ENCODE data around the gene NAALADL2. TPM values are rescaled to one million over a fixed set of nuclear protein-coding genes. Genes with fewer than 3 reads are reported as not detected.

The NAALADL2 gene
- total RNA-seq, 1 donor from 2014 or later, result 11.5 TPM

- H3K9me3 Mint-ChIP-seq, result no peaks in the 10 kb centered on the region
- TF ChIP-seq EZH2phosphoT487 (IDR thresholded peaks at IDR 0.05), result no peak
- no peak for TF ChIP-seq CTCF (IDR thresholded peaks at IDR 0.05)
- no peak for TF ChIP-seq EZH2 (IDR thresholded peaks at IDR 0.05)
- H3K4me1 Mint-ChIP-seq, result peaks cover 9% of the 10 kb centered on the region
- no peak overlapping the region for H3K4me2 ChIP-seq
- DNase-seq (ENCODE audit: low spot score), result peak; percentile 7
- no peaks in the 10 kb centered on the region for H4K20me1 ChIP-seq (ENCODE audit: low read depth)
- H3K9ac ChIP-seq, result no peak overlapping the region
- H3K79me2 ChIP-seq (ENCODE audit: low read depth), result no peaks in the 10 kb centered on the region
- H3K36me3 Mint-ChIP-seq, result no peaks in the 10 kb centered on the region
- no peaks in the 10 kb centered on the region for H3F3A ChIP-seq (ENCODE audit: low read depth)
- H3K4me3 Mint-ChIP-seq, result no peak overlapping the region
- no peaks in the 10 kb centered on the region for H3K9me3 ChIP-seq (ENCODE audit: low read depth)
- peaks cover 2% of the 10 kb centered on the region for H3K27me3 Mint-ChIP-seq (ENCODE audit: insufficient read depth, low read depth)
- H2AFZ ChIP-seq (replicated peaks), result peak overlapping the region; percentile 87
- no peaks in the 10 kb centered on the region for H3K36me3 ChIP-seq
- H3K4me3 ChIP-seq, result no peak overlapping the region
- H3K4me1 ChIP-seq, result no peaks in the 10 kb centered on the region
- no peak overlapping the region for H3K27ac Mint-ChIP-seq
- no peak overlapping the region for H3K27ac ChIP-seq
- H3K27me3 ChIP-seq, result no peaks in the 10 kb centered on the region
These were observed 479.8 kb downstream of the NAALADL2 start for GRCh38 chr3:175338775-175339535.

- H3K4me3 Mint-ChIP-seq, result no peak overlapping the region
- Histone ChIP-seq H3K27me3 (no peaks in the 10 kb centered on the region), H2AFZ (replicated peaks) (no peak overlapping the region), H3K9ac (no peak overlapping the region), H3K27ac (no peak overlapping the region), H3K4me2 (no peak overlapping the region), H3K4me1 (no peaks in the 10 kb centered on the region), H4K20me1 (ENCODE audit: low read depth) (no peaks in the 10 kb centered on the region), H3K36me3 (no peaks in the 10 kb centered on the region), H3K9me3 (ENCODE audit: low read depth) (no peaks in the 10 kb centered on the region), H3F3A (ENCODE audit: low read depth) (no peaks in the 10 kb centered on the region), H3K79me2 (ENCODE audit: low read depth) (no peaks in the 10 kb centered on the region), H3K4me3 (no peak overlapping the region)
- peaks cover 2% of the 10 kb centered on the region for H3K27me3 Mint-ChIP-seq (ENCODE audit: insufficient read depth, low read depth)
- TF ChIP-seq EZH2 (IDR thresholded peaks at IDR 0.05), result no peak
- no peak for TF ChIP-seq EZH2phosphoT487 (IDR thresholded peaks at IDR 0.05)
- TF ChIP-seq CTCF (IDR thresholded peaks at IDR 0.05), result no peak
- H3K36me3 Mint-ChIP-seq, result no peaks in the 10 kb centered on the region
- H3K9me3 Mint-ChIP-seq, result no peaks in the 10 kb centered on the region
- H3K27ac Mint-ChIP-seq, result no peak overlapping the region
- H3K4me1 Mint-ChIP-seq, result peaks cover 9% of the 10 kb centered on the region
- DNase-seq (ENCODE audit: low spot score), result no peak
These were observed 481.3 kb downstream of the NAALADL2 start for GRCh38 chr3:175340338-175341015.

GRCh38 chr3:175342196-175342595 lies 483.1 kb downstream of the NAALADL2 start:
- no peaks in the 10 kb centered on the region for H3K27me3 ChIP-seq
- no peak overlapping the region for H3K9ac ChIP-seq
- H3F3A ChIP-seq (ENCODE audit: low read depth), result no peaks in the 10 kb centered on the region
- no peak for TF ChIP-seq CTCF (IDR thresholded peaks at IDR 0.05)
- TF ChIP-seq EZH2 (IDR thresholded peaks at IDR 0.05), result no peak
- no peak for TF ChIP-seq EZH2phosphoT487 (IDR thresholded peaks at IDR 0.05)
- no peaks in the 10 kb centered on the region for H3K79me2 ChIP-seq (ENCODE audit: low read depth)
- H3K4me2 ChIP-seq, result no peak overlapping the region
- Mint-ChIP-seq H3K9me3 (no peaks in the 10 kb centered on the region), H3K27ac (no peak overlapping the region), H3K4me3 (no peak overlapping the region), H3K36me3 (no peaks in the 10 kb centered on the region), H3K27me3 (ENCODE audit: insufficient read depth, low read depth) (peaks cover 2% of the 10 kb centered on the region), H3K4me1 (peaks cover 2% of the 10 kb centered on the region)
- H2AFZ ChIP-seq (replicated peaks), result no peak overlapping the region
- H3K9me3 ChIP-seq (ENCODE audit: low read depth), result no peaks in the 10 kb centered on the region
- no peaks in the 10 kb centered on the region for H4K20me1 ChIP-seq (ENCODE audit: low read depth)
- no peaks in the 10 kb centered on the region for H3K4me1 ChIP-seq
- no peak overlapping the region for H3K27ac ChIP-seq
- no peak for DNase-seq (ENCODE audit: low spot score)
- no peak overlapping the region for H3K4me3 ChIP-seq
- H3K36me3 ChIP-seq, result no peaks in the 10 kb centered on the region

Measured in neural progenitor cell (in vitro differentiated cells).